Tibial nerve (tissue), 4 donors: ENCODE data around the gene CD300LB. TPM values are rescaled to one million over a fixed set of nuclear protein-coding genes. Genes with fewer than 3 reads are reported as not detected.
A peak's percentile ranks its signal among the peaks of the same experiment; 100 is the strongest.

Experiments
- DNase-seq, 2 donors: peaks; one replicate each; pipeline ENCODE4 v3.0.0-alpha.2; 2019; ENCODE audit warnings: low spot score in 2 of 2
- H3K27ac ChIP-seq, 4 donors: fragments of 200-600 bp; sonication (generic) in 3 of 4; one replicate each; pipeline ENCODE4 v1.5.1; 2017 to 2019; ENCODE audit warnings: mild to moderate bottlenecking in 1 of 4
- H3K27me3 ChIP-seq, 2 donors: fragments of 200-600 bp; sonication (generic) in 1 of 2; one replicate each; pipeline versions ENCODE4 v1.5.1 to v1.6.0; 2017 to 2019
- H3K36me3 ChIP-seq, 3 donors: fragments of 200-600 bp; sonication (generic); one replicate each; pipeline ENCODE4 v1.5.1; 2018 to 2019
- H3K4me1 ChIP-seq, 4 donors: fragments of 200-600 bp; sonication (generic) in 3 of 4; one replicate each; pipeline ENCODE4 v1.5.1; 2017 to 2019
- H3K4me3 ChIP-seq, 4 donors: fragments of 200-600 bp; sonication (generic) in 3 of 4; one replicate each; pipeline ENCODE4 v1.5.1; 2017 to 2019; ENCODE audit warnings: mild to moderate bottlenecking in 1 of 4, moderate library complexity in 1 of 4
- H3K9me3 ChIP-seq, 4 donors: fragments of 200-600 bp; sonication (generic) in 3 of 4; one replicate each; pipeline ENCODE4 v1.5.1; 2017 to 2019
- CTCF ChIP-seq, 5 experiments: fragments of 200-600 bp in 3 of 5; fragments of 450-650 bp in 2 of 5; sonication (generic) in 3 of 5; IDR thresholded peaks; one replicate each; pipeline ENCODE4 v1.5.1; 2016 to 2019; ENCODE audit warnings: antibody characterized with exemption in 5 of 5, mild to moderate bottlenecking in 3 of 5, moderate library complexity in 2 of 5
- EP300 ChIP-seq, 2 donors: sonication (generic); formaldehyde crosslinking; IDR thresholded peaks; one replicate each; pipeline ENCODE4 v1.6.1; 2017; ENCODE audit warnings: antibody characterized with exemption in 2 of 2, mild to moderate bottlenecking in 1 of 2
- POLR2A ChIP-seq, 2 donors: fragments of 450-650 bp; IDR thresholded peaks; one replicate each; pipeline ENCODE4 v1.6.1; 2017; ENCODE audit warnings: antibody characterized with exemption in 2 of 2, mild to moderate bottlenecking in 2 of 2, moderate library complexity in 2 of 2
- WGBS, 2 donors: methylation state at CpG; one replicate each; pipeline ENCODE4 v1.1.5; 2018; 5-methylcytosine and 5-hydroxymethylcytosine counted together
- total RNA-seq, 4 donors: library from RNA; depleted of rRNA; stranded (reverse); fragments of >200 nt; gene quantifications; one replicate each; pipeline ENCODE4 v1.1.0, GENCODE V29; 2016

The CD300LB gene
- total RNA-seq, 4 donors from 2014 or later = 0.21 to 0.44 TPM; not detected in 2

GRCh38 chr17:74484066-74484465, 47.2 kb downstream of the CD300LB start:
- no peak for TF ChIP-seq CTCF (IDR thresholded peaks at IDR 0.05)
- TF ChIP-seq EP300 (IDR thresholded peaks at IDR 0.05) = no peak
- no peak for TF ChIP-seq POLR2A (IDR thresholded peaks at IDR 0.05)
- Histone ChIP-seq H3K4me1 (no peaks in the 10 kb centered on the region), H3K4me3 (no peak overlapping the region), H3K9me3 (no peaks in the 10 kb centered on the region), H3K27ac (no peak overlapping the region), H3K36me3 (no peaks in the 10 kb centered on the region), H3K27me3 (peaks cover 0 to 11% of the 10 kb centered on the region in 2 donors)
- no peak for DNase-seq
- 56 to 62% methylated on average over 9 of the region's 9 CpGs for WGBS, 2 donors

- 69 to 81% methylated on average over 5 to 7 of the region's 7 CpGs for WGBS, 2 donors
- H3K4me1 ChIP-seq = peaks cover 0 to 4% (median 0%) of the 10 kb centered on the region in 4 donors
- TF ChIP-seq EP300 (IDR thresholded peaks at IDR 0.05) (no peak), POLR2A (IDR thresholded peaks at IDR 0.05) (no peak), CTCF (IDR thresholded peaks at IDR 0.05) (no peak)
- H3K36me3 ChIP-seq = no peaks in the 10 kb centered on the region
- H3K9me3 ChIP-seq = no peaks in the 10 kb centered on the region
- no peak overlapping the region for H3K4me3 ChIP-seq
- no peak overlapping the region for H3K27ac ChIP-seq
- no peak for DNase-seq
- H3K27me3 ChIP-seq = peaks cover 0 to 11% of the 10 kb centered on the region in 2 donors
These were observed 49.7 kb downstream of the CD300LB start for GRCh38 chr17:74481621-74482020.

- DNase-seq = no peak
- peaks cover 0 to 11% (median 2%) of the 10 kb centered on the region in 4 donors for H3K9me3 ChIP-seq
- 65 to 77% methylated on average over 7 to 8 of the region's 8 CpGs for WGBS, 2 donors
- peaks cover 0 to 4% (median 0%) of the 10 kb centered on the region in 4 donors for H3K4me1 ChIP-seq
- peaks cover 0 to 11% of the 10 kb centered on the region in 2 donors for H3K27me3 ChIP-seq
- H3K27ac ChIP-seq = peak overlapping the region in 1 of 4 donors; percentile 40
- TF ChIP-seq POLR2A (IDR thresholded peaks at IDR 0.05) (no peak), EP300 (IDR thresholded peaks at IDR 0.05) (no peak), CTCF (IDR thresholded peaks at IDR 0.05) (no peak)
- no peak overlapping the region for H3K4me3 ChIP-seq
- no peaks in the 10 kb centered on the region for H3K36me3 ChIP-seq
These were observed 51.0 kb downstream of the CD300LB start for GRCh38 chr17:74480290-74480689.

GRCh38 chr17:74478420-74479100, 52.7 kb downstream of the CD300LB start:
- TF ChIP-seq CTCF (IDR thresholded peaks at IDR 0.05) (no peak), EP300 (IDR thresholded peaks at IDR 0.05) (peak in 1 of 2 donors; percentile 20)
- Histone ChIP-seq H3K4me3 (no peak overlapping the region), H3K27me3 (peaks cover 0 to 6% of the 10 kb centered on the region in 2 donors), H3K27ac (peak overlapping the region in 1 of 4 donors; percentile 59), H3K4me1 (peaks cover 0 to 4% (median 0%) of the 10 kb centered on the region in 4 donors), H3K36me3 (no peaks in the 10 kb centered on the region), H3K9me3 (peaks cover 0 to 14% (median 2%) of the 10 kb centered on the region in 4 donors)
- WGBS, 2 donors = 39 to 42% methylated on average over 6 of the region's 6 CpGs
- peak in 1 of 2 donors; percentile 8 for DNase-seq

- Histone ChIP-seq H3K27me3 (no peaks in the 10 kb centered on the region), H3K9me3 (peaks cover 0 to 14% (median 2%) of the 10 kb centered on the region in 4 donors), H3K36me3 (no peaks in the 10 kb centered on the region), H3K4me1 (peaks cover 0 to 4% (median 0%) of the 10 kb centered on the region in 4 donors), H3K4me3 (no peak overlapping the region), H3K27ac (peak overlapping the region in 1 of 4 donors; percentile 59)
- WGBS, 2 donors = 76 to 81% methylated on average over 4 of the region's 4 CpGs
- DNase-seq = no peak
- TF ChIP-seq POLR2A (IDR thresholded peaks at IDR 0.05) (no peak), EP300 (IDR thresholded peaks at IDR 0.05) (no peak), CTCF (IDR thresholded peaks at IDR 0.05) (no peak)
These were observed 53.9 kb downstream of the CD300LB start for GRCh38 chr17:74477411-74477810.
